ENCODE data around the gene KRTAP10-2.

DNA sequence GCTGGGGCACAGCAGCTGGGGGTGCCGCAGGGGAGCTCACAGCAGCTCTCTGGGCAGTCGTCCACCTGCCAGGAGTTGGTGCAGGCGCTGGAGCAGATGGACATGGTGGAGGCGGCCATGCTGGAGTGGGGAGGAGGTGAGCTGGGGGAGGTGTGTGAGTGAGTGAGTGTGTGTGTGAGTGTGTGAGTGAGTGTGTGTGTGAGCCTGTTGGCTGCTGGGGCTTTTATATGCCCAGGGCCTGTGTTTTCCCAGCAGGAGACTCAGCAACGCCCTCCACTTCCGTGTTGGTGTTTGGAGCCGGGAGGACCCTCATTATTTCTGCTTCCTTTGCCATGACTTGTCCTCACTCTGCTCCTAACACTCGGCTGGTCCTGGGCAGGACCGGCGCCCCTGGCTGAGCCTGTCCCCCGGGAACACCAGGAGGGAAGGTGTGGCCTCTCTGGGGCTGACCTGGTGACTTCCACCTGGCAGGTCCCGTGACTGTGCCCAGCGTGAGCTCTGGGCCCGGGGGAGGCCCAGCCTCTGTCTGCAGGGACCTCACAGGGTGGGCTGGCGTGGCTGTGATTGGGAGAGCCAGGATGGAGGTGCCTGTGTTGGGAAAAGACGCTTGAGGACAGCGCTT is at the start of gene KRTAP10-2:
- TF ChIP-seq, protein P1, sequence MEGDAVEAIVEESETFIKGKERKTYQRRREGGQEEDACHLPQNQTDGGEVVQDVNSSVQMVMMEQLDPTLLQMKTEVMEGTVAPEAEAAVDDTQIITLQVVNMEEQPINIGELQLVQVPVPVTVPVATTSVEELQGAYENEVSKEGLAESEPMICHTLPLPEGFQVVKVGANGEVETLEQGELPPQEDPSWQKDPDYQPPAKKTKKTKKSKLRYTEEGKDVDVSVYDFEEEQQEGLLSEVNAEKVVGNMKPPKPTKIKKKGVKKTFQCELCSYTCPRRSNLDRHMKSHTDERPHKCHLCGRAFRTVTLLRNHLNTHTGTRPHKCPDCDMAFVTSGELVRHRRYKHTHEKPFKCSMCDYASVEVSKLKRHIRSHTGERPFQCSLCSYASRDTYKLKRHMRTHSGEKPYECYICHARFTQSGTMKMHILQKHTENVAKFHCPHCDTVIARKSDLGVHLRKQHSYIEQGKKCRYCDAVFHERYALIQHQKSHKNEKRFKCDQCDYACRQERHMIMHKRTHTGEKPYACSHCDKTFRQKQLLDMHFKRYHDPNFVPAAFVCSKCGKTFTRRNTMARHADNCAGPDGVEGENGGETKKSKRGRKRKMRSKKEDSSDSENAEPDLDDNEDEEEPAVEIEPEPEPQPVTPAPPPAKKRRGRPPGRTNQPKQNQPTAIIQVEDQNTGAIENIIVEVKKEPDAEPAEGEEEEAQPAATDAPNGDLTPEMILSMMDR (IDR thresholded peaks at IDR 0.05), result no peak
- no peak for TF ChIP-seq POLR2A (IDR thresholded peaks at IDR 0.05)

Measured in breast epithelium (tissue), 3 donors.